ENCODE data around the gene URB1.

The URB1 gene

DNA sequence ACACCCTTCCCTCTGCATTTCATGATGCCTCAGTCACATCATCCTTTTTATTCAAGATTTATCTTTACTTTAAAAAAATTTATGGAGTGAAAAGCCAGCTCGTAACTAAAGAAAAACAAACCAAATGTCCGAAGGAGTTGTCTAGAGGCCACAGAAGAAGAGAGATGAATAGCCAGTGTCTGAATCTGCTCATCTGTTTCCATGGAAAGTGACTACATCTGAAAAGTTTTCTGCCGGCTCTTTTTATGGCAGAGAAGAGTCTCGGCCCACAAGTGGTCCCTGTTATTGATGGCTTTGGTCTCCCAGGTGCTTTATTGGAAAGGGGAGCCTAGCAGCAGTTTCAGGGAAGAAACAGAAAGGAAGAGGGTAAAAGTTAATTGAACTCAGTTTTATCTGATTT, 25.3 kb upstream of the URB1 start:
- H3K18ac ChIP-seq (ENCODE audit: low read length): no peak overlapping the region
- H2BK15ac ChIP-seq (ENCODE audit: low read length): no peak overlapping the region
- no peak overlapping the region for H2BK5ac ChIP-seq (ENCODE audit: low read length)
- no peaks in the 10 kb centered on the region for H3K36me3 ChIP-seq (replicated peaks in 1 of 2; ENCODE audit: control insufficient read depth in 2 of 2, insufficient read depth in 2 of 2, low read length in 2 of 2)
- H2AFZ ChIP-seq (ENCODE audit: low read length): no peak overlapping the region
- no CpG with 5 or more reads among the region's 4 CpGs for WGBS, 2 donors (ENCODE audit: extremely low coverage in 2 of 2, insufficient read length in 2 of 2, insufficient replicate concordance in 1 of 2)
- H3K4me2 ChIP-seq (ENCODE audit: insufficient read depth, low read length, poor library complexity, severe bottlenecking): no peak overlapping the region
- H3K23ac ChIP-seq (ENCODE audit: low read depth, low read length, poor library complexity): no peak overlapping the region
- H2BK120ac ChIP-seq (ENCODE audit: low read depth, low read length): no peak overlapping the region
- no peak overlapping the region for H3K27ac ChIP-seq (replicated peaks; ENCODE audit: low read length)
- H3K4me3 ChIP-seq (ENCODE audit: low read length in 2 of 2): no peak overlapping the region
- no peaks in the 10 kb centered on the region for H3K79me1 ChIP-seq (ENCODE audit: low read depth, low read length)
- H3K9me3 ChIP-seq (replicated peaks in 1 of 2; ENCODE audit: control insufficient read depth in 2 of 2, insufficient read depth in 1 of 2, low read depth in 1 of 2, low read length in 2 of 2): no peaks in the 10 kb centered on the region
- no peak overlapping the region for H3K14ac ChIP-seq (ENCODE audit: low read length)
- H3K4me1 ChIP-seq (ENCODE audit: control insufficient read depth in 2 of 2, insufficient read depth in 1 of 2, low read depth in 1 of 2, low read length in 2 of 2): peaks cover 11 to 12% of the 10 kb centered on the region in 2 donors
- no peak overlapping the region for H2BK12ac ChIP-seq (ENCODE audit: low read length)
- no peak for DNase-seq (ENCODE audit: low spot score)
- no peak overlapping the region for H3K9ac ChIP-seq (ENCODE audit: low read depth, low read length, poor library complexity)
- H4K8ac ChIP-seq (ENCODE audit: low read depth, low read length): no peak overlapping the region
- H4K91ac ChIP-seq (ENCODE audit: low read depth, low read length, poor library complexity): no peak overlapping the region
- H3K4ac ChIP-seq (ENCODE audit: low read length): no peak overlapping the region
- no peak overlapping the region for H2AK5ac ChIP-seq (ENCODE audit: low read depth, low read length)
- H3K27me3 ChIP-seq (ENCODE audit: control insufficient read depth in 3 of 3, insufficient read depth in 3 of 3, low read depth in 1 of 3, low read length in 3 of 3): peaks cover 6 to 46% (median 14%) of the 10 kb centered on the region in 3 experiments

DNA sequence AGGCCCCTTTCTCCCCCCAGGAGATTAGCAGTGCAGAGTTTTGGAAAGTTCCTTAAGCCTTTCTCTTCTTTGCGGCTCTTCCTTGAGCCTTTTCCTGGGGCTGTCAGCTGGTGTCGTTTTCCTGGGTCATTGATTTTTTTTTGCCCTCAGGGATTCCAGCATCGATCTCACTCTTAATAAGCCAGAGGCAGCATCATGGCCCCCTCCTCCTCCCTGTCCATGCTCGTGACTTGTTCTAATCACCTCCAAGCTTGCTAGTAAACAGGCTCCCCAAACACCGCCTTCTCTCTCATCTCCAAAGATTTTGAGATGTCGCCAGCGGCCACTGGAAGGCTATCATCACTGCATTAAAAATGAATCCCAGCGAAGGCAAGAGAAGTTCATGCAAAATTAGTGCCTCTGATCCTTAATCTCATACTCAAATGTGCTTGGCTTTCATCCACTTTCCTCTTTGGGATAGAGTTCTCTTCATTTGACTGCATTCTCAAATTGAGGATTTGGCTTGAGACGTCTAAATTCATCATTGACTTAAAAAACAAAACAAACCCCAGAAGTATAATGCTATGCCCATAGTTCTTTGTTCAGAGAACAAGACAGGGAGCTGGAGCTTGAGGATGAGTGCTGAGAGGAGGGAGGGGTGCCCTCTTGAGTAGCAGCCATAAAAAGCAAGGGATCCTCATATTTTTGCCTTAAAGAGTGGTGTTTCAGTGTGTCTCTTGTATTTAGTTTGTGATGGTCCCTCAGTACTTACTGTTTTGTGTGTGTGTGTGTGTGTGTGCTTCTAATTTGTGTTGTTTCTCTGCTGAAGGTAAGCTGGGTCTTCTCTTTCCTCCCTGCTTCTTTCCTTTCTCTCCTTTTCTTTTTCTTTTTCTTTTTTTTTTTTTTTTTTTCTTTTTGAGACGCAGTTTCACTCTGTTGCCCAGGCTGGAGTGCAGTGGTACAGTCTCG, 22.9 kb upstream of the URB1 start:
- Histone ChIP-seq H4K8ac (ENCODE audit: low read depth, low read length) (no peak overlapping the region), H2BK15ac (ENCODE audit: low read length) (no peak overlapping the region), H2BK120ac (ENCODE audit: low read depth, low read length) (no peak overlapping the region), H3K14ac (ENCODE audit: low read length) (no peak overlapping the region), H3K79me1 (ENCODE audit: low read depth, low read length) (no peaks in the 10 kb centered on the region), H3K4me3 (ENCODE audit: low read length in 2 of 2) (no peak overlapping the region), H3K4me2 (ENCODE audit: insufficient read depth, low read length, poor library complexity, severe bottlenecking) (no peak overlapping the region), H2AFZ (ENCODE audit: low read length) (no peak overlapping the region), H3K27ac (replicated peaks; ENCODE audit: low read length) (no peak overlapping the region), H3K9ac (ENCODE audit: low read depth, low read length, poor library complexity) (no peak overlapping the region), H3K9me3 (replicated peaks in 1 of 2; ENCODE audit: control insufficient read depth in 2 of 2, insufficient read depth in 1 of 2, low read depth in 1 of 2, low read length in 2 of 2) (no peaks in the 10 kb centered on the region), H4K91ac (ENCODE audit: low read depth, low read length, poor library complexity) (no peak overlapping the region), H2BK5ac (ENCODE audit: low read length) (no peak overlapping the region), H2BK12ac (ENCODE audit: low read length) (no peak overlapping the region), H3K23ac (ENCODE audit: low read depth, low read length, poor library complexity) (no peak overlapping the region), H3K18ac (ENCODE audit: low read length) (no peak overlapping the region), H3K4ac (ENCODE audit: low read length) (no peak overlapping the region), H3K36me3 (replicated peaks in 1 of 2; ENCODE audit: control insufficient read depth in 2 of 2, insufficient read depth in 2 of 2, low read length in 2 of 2) (no peaks in the 10 kb centered on the region), H3K4me1 (ENCODE audit: control insufficient read depth in 2 of 2, insufficient read depth in 1 of 2, low read depth in 1 of 2, low read length in 2 of 2) (peaks cover 15 to 16% of the 10 kb centered on the region in 2 donors), H3K27me3 (ENCODE audit: control insufficient read depth in 3 of 3, insufficient read depth in 3 of 3, low read depth in 1 of 3, low read length in 3 of 3) (peaks cover 26 to 70% (median 39%) of the 10 kb centered on the region in 3 experiments), H2AK5ac (ENCODE audit: low read depth, low read length) (no peak overlapping the region)
- WGBS, 2 donors (ENCODE audit: extremely low coverage in 2 of 2, insufficient read length in 2 of 2, insufficient replicate concordance in 1 of 2): no CpG with 5 or more reads among the region's 11 CpGs
- no peak for DNase-seq (ENCODE audit: low spot score)

DNA sequence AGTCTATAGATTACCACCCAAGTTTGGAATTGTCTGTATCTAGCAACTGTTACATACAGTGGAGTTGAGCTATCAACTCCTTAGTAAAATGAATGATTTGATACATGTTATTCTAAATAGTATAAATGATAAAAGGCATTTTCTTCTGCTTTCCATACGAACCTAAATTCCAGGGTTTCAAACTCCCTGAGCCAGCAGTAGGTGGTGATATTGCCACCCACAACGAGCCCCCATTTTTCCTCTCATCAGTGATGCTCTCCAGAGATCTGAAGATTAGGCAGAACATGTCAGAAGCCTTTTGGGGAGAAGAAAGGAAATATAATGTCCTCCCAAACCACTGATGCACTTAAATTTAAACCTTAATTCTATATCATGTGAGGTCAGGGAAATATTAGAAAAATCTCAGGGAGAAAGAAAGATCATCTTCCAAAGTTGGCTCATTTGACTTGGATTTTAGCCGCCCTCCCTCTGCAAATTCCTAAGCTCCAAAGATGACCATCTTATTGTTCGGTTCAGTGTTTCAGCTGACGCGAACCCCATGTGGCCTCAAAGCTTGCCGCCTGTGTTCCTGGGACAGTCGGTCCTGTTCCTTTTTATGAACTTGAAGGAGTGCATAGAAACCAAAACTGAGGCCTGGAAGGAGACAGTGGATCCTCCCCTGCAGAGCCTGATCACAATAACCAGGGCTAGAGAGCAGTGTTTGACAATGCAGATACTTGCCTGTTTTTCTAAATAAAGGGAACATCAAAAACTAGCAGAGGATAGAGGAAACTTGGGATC, 22.0 kb upstream of the URB1 start:
- Histone ChIP-seq H3K27me3 (ENCODE audit: control insufficient read depth in 3 of 3, insufficient read depth in 3 of 3, low read depth in 1 of 3, low read length in 3 of 3) (peaks cover 26 to 80% (median 45%) of the 10 kb centered on the region in 3 experiments), H3K4me1 (ENCODE audit: control insufficient read depth in 2 of 2, insufficient read depth in 1 of 2, low read depth in 1 of 2, low read length in 2 of 2) (peaks cover 15 to 16% of the 10 kb centered on the region in 2 donors), H4K91ac (ENCODE audit: low read depth, low read length, poor library complexity) (no peak overlapping the region), H3K4me3 (ENCODE audit: low read length in 2 of 2) (no peak overlapping the region), H3K14ac (ENCODE audit: low read length) (no peak overlapping the region), H4K8ac (ENCODE audit: low read depth, low read length) (no peak overlapping the region), H3K4ac (ENCODE audit: low read length) (no peak overlapping the region), H2BK120ac (ENCODE audit: low read depth, low read length) (no peak overlapping the region), H3K79me1 (ENCODE audit: low read depth, low read length) (no peaks in the 10 kb centered on the region), H2BK15ac (ENCODE audit: low read length) (no peak overlapping the region), H3K36me3 (replicated peaks in 1 of 2; ENCODE audit: control insufficient read depth in 2 of 2, insufficient read depth in 2 of 2, low read length in 2 of 2) (no peaks in the 10 kb centered on the region), H3K9me3 (replicated peaks in 1 of 2; ENCODE audit: control insufficient read depth in 2 of 2, insufficient read depth in 1 of 2, low read depth in 1 of 2, low read length in 2 of 2) (no peaks in the 10 kb centered on the region), H3K18ac (ENCODE audit: low read length) (no peak overlapping the region), H3K27ac (replicated peaks; ENCODE audit: low read length) (no peak overlapping the region), H2BK12ac (ENCODE audit: low read length) (no peak overlapping the region), H3K4me2 (ENCODE audit: insufficient read depth, low read length, poor library complexity, severe bottlenecking) (no peak overlapping the region), H3K23ac (ENCODE audit: low read depth, low read length, poor library complexity) (no peak overlapping the region), H3K9ac (ENCODE audit: low read depth, low read length, poor library complexity) (no peak overlapping the region), H2BK5ac (ENCODE audit: low read length) (no peak overlapping the region), H2AK5ac (ENCODE audit: low read depth, low read length) (no peak overlapping the region), H2AFZ (ENCODE audit: low read length) (no peak overlapping the region)
- DNase-seq (ENCODE audit: low spot score): no peak
- WGBS, 2 donors (ENCODE audit: extremely low coverage in 2 of 2, insufficient read length in 2 of 2, insufficient replicate concordance in 1 of 2): no CpG with 5 or more reads among the region's 8 CpGs

Data from neuronal stem cell (in vitro differentiated cells).